ENCODE measurements around the gene COPZ1.

DNA sequence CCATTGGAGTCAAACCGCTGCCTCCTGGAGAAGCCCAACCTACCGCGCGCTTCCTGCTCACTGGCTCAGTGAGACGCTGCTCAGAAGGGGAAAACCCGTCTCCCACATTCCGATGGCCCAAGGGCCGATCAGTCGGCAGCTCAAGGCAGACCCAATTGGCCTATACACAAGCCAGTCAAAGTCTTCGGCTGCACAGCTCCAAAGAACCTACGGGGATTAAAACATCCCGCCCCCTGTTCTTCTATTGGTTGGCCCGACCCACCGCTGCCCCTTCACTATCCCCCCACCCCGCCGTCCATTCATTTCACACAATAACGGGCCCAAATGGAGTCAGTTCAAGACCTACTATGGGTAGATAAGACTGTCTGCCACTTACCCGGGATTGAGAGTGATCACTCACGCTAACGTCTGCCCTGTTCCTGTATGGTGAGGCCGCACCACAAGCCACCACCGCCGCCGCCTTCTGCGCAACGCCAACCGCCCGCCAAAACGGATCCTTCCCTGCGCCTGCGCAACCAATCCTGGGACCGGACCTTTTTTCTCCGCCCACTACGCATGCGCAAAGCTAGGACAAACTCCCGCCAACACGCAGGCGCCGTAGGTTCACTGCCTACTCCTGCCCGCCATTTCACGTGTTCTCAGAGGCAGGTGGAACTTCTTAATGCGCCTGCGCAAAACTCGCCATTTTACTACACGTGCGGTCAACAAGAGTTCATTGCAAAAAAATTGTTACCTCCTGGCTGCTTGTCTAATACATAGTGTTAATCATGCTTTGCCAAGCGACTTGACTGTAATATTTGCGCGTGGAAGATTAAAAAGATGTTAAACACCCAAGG, 45.1 kb upstream of the COPZ1 start, which contains the start of gene CBX5:
- TF ChIP-seq ZFP30 (CRISPR knock-in tag; IDR thresholded peaks at IDR 0.05; ENCODE audit: borderline replicate concordance): no peak
- no peak for TF ChIP-seq KAT2B (IDR thresholded peaks at IDR 0.05; ENCODE audit: low read depth, low read length)
- TF ChIP-seq, protein P1, sequence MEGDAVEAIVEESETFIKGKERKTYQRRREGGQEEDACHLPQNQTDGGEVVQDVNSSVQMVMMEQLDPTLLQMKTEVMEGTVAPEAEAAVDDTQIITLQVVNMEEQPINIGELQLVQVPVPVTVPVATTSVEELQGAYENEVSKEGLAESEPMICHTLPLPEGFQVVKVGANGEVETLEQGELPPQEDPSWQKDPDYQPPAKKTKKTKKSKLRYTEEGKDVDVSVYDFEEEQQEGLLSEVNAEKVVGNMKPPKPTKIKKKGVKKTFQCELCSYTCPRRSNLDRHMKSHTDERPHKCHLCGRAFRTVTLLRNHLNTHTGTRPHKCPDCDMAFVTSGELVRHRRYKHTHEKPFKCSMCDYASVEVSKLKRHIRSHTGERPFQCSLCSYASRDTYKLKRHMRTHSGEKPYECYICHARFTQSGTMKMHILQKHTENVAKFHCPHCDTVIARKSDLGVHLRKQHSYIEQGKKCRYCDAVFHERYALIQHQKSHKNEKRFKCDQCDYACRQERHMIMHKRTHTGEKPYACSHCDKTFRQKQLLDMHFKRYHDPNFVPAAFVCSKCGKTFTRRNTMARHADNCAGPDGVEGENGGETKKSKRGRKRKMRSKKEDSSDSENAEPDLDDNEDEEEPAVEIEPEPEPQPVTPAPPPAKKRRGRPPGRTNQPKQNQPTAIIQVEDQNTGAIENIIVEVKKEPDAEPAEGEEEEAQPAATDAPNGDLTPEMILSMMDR (IDR thresholded peaks at IDR 0.05 in 2 of 3, conservative IDR thresholded peaks at IDR 0.05 in 1 of 3; ENCODE audit: insufficient read depth in 2 of 3, low read depth in 1 of 3, low read length in 3 of 3): no peak
- peak; percentile 80; the same call in 1 of the 2 replicates for TF ChIP-seq PHF8 (IDR thresholded peaks at IDR 0.05; ENCODE audit: borderline replicate concordance, low read length)
- no peak for TF ChIP-seq MAFF (IDR thresholded peaks at IDR 0.05; ENCODE audit: low read length)
- TF ChIP-seq ZSCAN29 (IDR thresholded peaks at IDR 0.05): no peak
- TF ChIP-seq POLR2G (IDR thresholded peaks at IDR 0.05; ENCODE audit: low read depth, low read length): peak; percentile 92
- TF ChIP-seq, protein P2, sequence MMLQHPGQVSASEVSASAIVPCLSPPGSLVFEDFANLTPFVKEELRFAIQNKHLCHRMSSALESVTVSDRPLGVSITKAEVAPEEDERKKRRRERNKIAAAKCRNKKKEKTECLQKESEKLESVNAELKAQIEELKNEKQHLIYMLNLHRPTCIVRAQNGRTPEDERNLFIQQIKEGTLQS (IDR thresholded peaks at IDR 0.05): no peak
- TF ChIP-seq, protein P2 (CRISPR knock-in tag; conservative IDR thresholded peaks at IDR 0.05): no peak; the same call in 1 of the 2 replicates
- TF ChIP-seq ETV6 (IDR thresholded peaks at IDR 0.05; ENCODE audit: borderline replicate concordance in 1 of 2, low read depth in 2 of 2, low read length in 1 of 2): no peak
- no peak for TF ChIP-seq ETV6 (CRISPR knock-in tag; IDR thresholded peaks at IDR 0.05; ENCODE audit: borderline replicate concordance)
- no peak for TF ChIP-seq EZH2 (IDR thresholded peaks at IDR 0.05; ENCODE audit: borderline replicate concordance, low read depth, low read length)
- TF ChIP-seq, protein P3, sequence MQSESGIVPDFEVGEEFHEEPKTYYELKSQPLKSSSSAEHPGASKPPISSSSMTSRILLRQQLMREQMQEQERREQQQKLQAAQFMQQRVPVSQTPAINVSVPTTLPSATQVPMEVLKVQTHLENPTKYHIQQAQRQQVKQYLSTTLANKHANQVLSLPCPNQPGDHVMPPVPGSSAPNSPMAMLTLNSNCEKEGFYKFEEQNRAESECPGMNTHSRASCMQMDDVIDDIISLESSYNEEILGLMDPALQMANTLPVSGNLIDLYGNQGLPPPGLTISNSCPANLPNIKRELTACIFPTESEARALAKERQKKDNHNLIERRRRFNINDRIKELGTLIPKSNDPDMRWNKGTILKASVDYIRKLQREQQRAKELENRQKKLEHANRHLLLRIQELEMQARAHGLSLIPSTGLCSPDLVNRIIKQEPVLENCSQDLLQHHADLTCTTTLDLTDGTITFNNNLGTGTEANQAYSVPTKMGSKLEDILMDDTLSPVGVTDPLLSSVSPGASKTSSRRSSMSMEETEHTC (IDR thresholded peaks at IDR 0.05): no peak; the same call in 1 of the 2 replicates
- peak; percentile 97 for TF ChIP-seq ZKSCAN1 (IDR thresholded peaks at IDR 0.05; ENCODE audit: low read depth, low read length)
- TF ChIP-seq ZNF174 (CRISPR knock-in tag; IDR thresholded peaks at IDR 0.05): no peak
